Measurements from ENCODE around the gene ADAMTS2.

DNA sequence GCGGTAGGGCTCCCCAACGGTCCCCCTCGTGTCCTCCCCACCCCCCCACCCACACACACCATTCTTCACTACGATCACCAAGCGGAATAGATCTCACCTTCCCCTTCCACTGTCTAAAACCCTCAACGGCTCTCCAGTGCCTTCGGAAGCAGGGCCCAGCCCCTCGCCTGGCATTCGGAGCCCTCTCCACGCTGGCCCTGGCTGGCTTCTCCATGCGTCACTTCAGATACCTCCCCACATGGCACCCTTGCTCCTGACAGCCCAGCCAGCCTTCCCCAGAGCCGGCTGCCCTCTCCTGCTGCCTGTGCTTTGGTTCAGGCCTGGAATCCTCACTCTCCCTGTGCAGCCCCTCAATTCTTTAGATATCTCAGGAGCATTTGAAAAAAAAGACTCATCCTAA, 158.5 kb downstream of the ADAMTS2 start:
- TF ChIP-seq, protein P1, sequence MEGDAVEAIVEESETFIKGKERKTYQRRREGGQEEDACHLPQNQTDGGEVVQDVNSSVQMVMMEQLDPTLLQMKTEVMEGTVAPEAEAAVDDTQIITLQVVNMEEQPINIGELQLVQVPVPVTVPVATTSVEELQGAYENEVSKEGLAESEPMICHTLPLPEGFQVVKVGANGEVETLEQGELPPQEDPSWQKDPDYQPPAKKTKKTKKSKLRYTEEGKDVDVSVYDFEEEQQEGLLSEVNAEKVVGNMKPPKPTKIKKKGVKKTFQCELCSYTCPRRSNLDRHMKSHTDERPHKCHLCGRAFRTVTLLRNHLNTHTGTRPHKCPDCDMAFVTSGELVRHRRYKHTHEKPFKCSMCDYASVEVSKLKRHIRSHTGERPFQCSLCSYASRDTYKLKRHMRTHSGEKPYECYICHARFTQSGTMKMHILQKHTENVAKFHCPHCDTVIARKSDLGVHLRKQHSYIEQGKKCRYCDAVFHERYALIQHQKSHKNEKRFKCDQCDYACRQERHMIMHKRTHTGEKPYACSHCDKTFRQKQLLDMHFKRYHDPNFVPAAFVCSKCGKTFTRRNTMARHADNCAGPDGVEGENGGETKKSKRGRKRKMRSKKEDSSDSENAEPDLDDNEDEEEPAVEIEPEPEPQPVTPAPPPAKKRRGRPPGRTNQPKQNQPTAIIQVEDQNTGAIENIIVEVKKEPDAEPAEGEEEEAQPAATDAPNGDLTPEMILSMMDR (IDR thresholded peaks at IDR 0.05) = no peak
- TF ChIP-seq POLR2A (IDR thresholded peaks at IDR 0.05) = no peak
